Right lobe of liver (tissue), 6 donors: ENCODE measurements around the gene PARPBP. TPM values are rescaled to one million over a fixed set of nuclear protein-coding genes. Genes with fewer than 3 reads are reported as not detected.
"Not testable (repeated sequence)": the region's sequence is repeated elsewhere in the genome, so short reads cannot be mapped to it uniquely, and the experiment has no call there.

ENCODE experiments used
- ATAC-seq, 4 donors: fragments of 200-7000 bp; cut with Tn5 transposase; one replicate each; pipeline ENCODE4 v1.9.1; 2020; ENCODE audit warnings: mild to moderate bottlenecking in 4 of 4, moderate library complexity in 4 of 4
- DNase-seq, 3 donors: peaks; one replicate each; pipeline ENCODE4 v3.0.0-alpha.2; 2020
- H3K27ac ChIP-seq, 3 donors: fragments of 200-600 bp; one replicate each; pipeline ENCODE4 v1.8.0; 2022
- H3K27me3 ChIP-seq, 2 donors: fragments of 200-600 bp; one replicate each; pipeline ENCODE4 v1.8.0; 2022
- H3K36me3 ChIP-seq, 4 donors: fragments of 200-600 bp; sonication (generic) in 1 of 4; one replicate each; pipeline versions ENCODE4 v1.5.1 to v1.8.0; 2017 to 2022; ENCODE audit warnings: control low read depth in 1 of 4
- H3K4me1 ChIP-seq, 4 donors: fragments of 200-600 bp; sonication (generic) in 1 of 4; one replicate each; pipeline versions ENCODE4 v1.5.1 to v1.8.0; 2017 to 2022; ENCODE audit warnings: control low read depth in 1 of 4
- H3K4me3 ChIP-seq, 3 donors: fragments of 200-600 bp; one replicate each; pipeline ENCODE4 v1.8.0; 2022
- H3K9me3 ChIP-seq, 4 donors: fragments of 200-600 bp; sonication (generic) in 1 of 4; one replicate each; pipeline versions ENCODE4 v1.5.1 to v1.8.0; 2017 to 2022; ENCODE audit warnings: control low read depth in 1 of 4
- POLR2A ChIP-seq: fragments of 450-650 bp; IDR thresholded peaks from one replicate; pipeline ENCODE4 v1.6.1; 2017; ENCODE audit warnings: antibody characterized with exemption, mild to moderate bottlenecking
- WGBS: methylation state at CpG from one replicate; pipeline ENCODE4 v1.1.6; 2018; ENCODE audit warnings: low coverage, low lambda C conversion rate; ENCODE audit not compliant: insufficient coverage; ENCODE audit errors: missing lambda C conversion rate; 5-methylcytosine and 5-hydroxymethylcytosine counted together
- intact Hi-C, 2 donors: fragments of 100-400 bp; cut with DNase I; formaldehyde crosslinking; loops; one replicate each; pipeline versions ENCODE4 v1.11.2 to v1.14.1; 2022
- total RNA-seq, 6 experiments: library from RNA; depleted of rRNA in 2 of 6; stranded (reverse); fragments of >200 nt in 2 of 6; fragmentation: NEBNext Ultra II Directional in 3 of 6; extraction: Animal tissue kit (Norgen Biotek cat#: 25700) in 3 of 6; gene quantifications; one replicate each; pipeline versions ENCODE4 v1.1.0 to v1.2.4, GENCODE V29; 2016 to 2023
- TF ChIP-seq, protein P1 (sequence below), 4 donors: fragments of 200-600 bp in 3 of 4; fragments of 450-650 bp in 1 of 4; IDR thresholded peaks; one replicate each; pipeline versions ENCODE4 v1.5.1 to v1.8.0; 2016 to 2022; ENCODE audit warnings: antibody characterized with exemption in 4 of 4, mild to moderate bottlenecking in 2 of 4
- donor health status: DM: no; HTN: yes; CAD: no.
- donor health status: DM: no; HTN: no; CAD: no.
- donor health status: DM: no; HTN: no; CAD: no.
- donor health status: DM: no; HTN: yes; CAD: no.
- donor health status: DM: no; HTN: yes; CAD: no.

The PARPBP gene
- total RNA-seq, 6 experiments from 2014 or later, result 0.33 to 2.8 (median 0.91) TPM

GRCh38 chr12:102114212-102114611, 5.8 kb upstream of the PARPBP start:
- H3K4me3 ChIP-seq, result no peak overlapping the region
- H3K4me1 ChIP-seq, result peaks cover 0 to 5% (median 0%) of the 10 kb centered on the region in 4 donors
- ATAC-seq (no peak), DNase-seq (no peak)
- peaks cover 0 to 2% (median 0%) of the 10 kb centered on the region in 4 donors for H3K36me3 ChIP-seq
- H3K27me3 ChIP-seq, result no peaks in the 10 kb centered on the region
- WGBS, result 93% methylated on average over 2 of the region's 2 CpGs
- TF ChIP-seq, protein P1, sequence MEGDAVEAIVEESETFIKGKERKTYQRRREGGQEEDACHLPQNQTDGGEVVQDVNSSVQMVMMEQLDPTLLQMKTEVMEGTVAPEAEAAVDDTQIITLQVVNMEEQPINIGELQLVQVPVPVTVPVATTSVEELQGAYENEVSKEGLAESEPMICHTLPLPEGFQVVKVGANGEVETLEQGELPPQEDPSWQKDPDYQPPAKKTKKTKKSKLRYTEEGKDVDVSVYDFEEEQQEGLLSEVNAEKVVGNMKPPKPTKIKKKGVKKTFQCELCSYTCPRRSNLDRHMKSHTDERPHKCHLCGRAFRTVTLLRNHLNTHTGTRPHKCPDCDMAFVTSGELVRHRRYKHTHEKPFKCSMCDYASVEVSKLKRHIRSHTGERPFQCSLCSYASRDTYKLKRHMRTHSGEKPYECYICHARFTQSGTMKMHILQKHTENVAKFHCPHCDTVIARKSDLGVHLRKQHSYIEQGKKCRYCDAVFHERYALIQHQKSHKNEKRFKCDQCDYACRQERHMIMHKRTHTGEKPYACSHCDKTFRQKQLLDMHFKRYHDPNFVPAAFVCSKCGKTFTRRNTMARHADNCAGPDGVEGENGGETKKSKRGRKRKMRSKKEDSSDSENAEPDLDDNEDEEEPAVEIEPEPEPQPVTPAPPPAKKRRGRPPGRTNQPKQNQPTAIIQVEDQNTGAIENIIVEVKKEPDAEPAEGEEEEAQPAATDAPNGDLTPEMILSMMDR (IDR thresholded peaks at IDR 0.05), result no peak
- TF ChIP-seq POLR2A, result no peak
- H3K9me3 ChIP-seq, result no peaks in the 10 kb centered on the region
- intact Hi-C loops, result no loop called here
- H3K27ac ChIP-seq, result no peak overlapping the region

GRCh38 chr12:102116392-102116791, 3.6 kb upstream of the PARPBP start:
- TF ChIP-seq, protein P1 (IDR thresholded peaks at IDR 0.05), result no peak
- no peak for TF ChIP-seq POLR2A
- no peaks in the 10 kb centered on the region for H3K27me3 ChIP-seq
- no peak for ATAC-seq
- DNase-seq, result no peak
- intact Hi-C loops, result no loop called here
- no peaks in the 10 kb centered on the region for H3K9me3 ChIP-seq
- no peak overlapping the region for H3K4me3 ChIP-seq
- no peaks in the 10 kb centered on the region for H3K36me3 ChIP-seq
- 92% methylated on average over 7 of the region's 7 CpGs for WGBS
- peaks cover 0 to 5% (median 3%) of the 10 kb centered on the region in 4 donors for H3K4me1 ChIP-seq
- H3K27ac ChIP-seq, result no peak overlapping the region

DNA sequence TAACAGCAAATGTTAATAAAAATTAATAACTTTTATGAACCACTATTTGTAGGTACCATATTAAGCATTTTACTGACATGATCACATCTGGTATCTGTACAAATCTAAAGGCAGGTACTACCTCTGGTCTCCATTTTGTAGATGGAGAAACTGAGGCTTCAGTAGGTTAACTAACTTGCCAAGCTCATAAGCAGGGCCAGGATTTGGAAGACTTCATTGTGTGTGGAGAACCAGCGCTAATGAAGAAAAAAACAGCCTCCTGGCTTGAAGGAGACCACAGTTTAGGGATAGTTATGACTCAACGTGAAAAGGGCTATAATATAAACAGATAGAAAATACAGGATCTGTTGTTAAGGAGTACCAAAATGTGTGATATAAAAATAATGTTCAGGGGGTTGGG, 1.1 kb upstream of the PARPBP start:
- no peak for DNase-seq
- intact Hi-C loops, result no loop called here

GRCh38 chr12:102120564-102120873, 536 bp downstream of the PARPBP start:
- DNase-seq (no peak), ATAC-seq (no peak)
- no peaks in the 10 kb centered on the region for H3K36me3 ChIP-seq
- 3% methylated on average over 4 of the region's 4 CpGs for WGBS
- peaks cover 0 to 5% (median 3%) of the 10 kb centered on the region in 4 donors for H3K4me1 ChIP-seq
- no peak overlapping the region for H3K27ac ChIP-seq
- H3K9me3 ChIP-seq, result no peaks in the 10 kb centered on the region
- H3K4me3 ChIP-seq, result peak overlapping the region; percentile 66 to 98 (median 73)
- no peak for TF ChIP-seq POLR2A
- TF ChIP-seq, protein P1 (IDR thresholded peaks at IDR 0.05), result no peak
- intact Hi-C loops, result no loop called here
- H3K27me3 ChIP-seq, result no peaks in the 10 kb centered on the region

More for the DNA sequence above, 1.1 kb upstream of the PARPBP start:
- no peak for ATAC-seq
- Histone ChIP-seq H3K9me3 (no peaks in the 10 kb centered on the region), H3K36me3 (no peaks in the 10 kb centered on the region), H3K4me3 (peak overlapping the region in 2 of 3 donors; percentile 73 to 98), H3K4me1 (peaks cover 0 to 5% (median 3%) of the 10 kb centered on the region in 4 donors), H3K27me3 (no peaks in the 10 kb centered on the region), H3K27ac (no peak overlapping the region)
- no peak for TF ChIP-seq POLR2A
- TF ChIP-seq, protein P1 (IDR thresholded peaks at IDR 0.05), result no peak
- WGBS, result 79% methylated on average over 2 of the region's 2 CpGs

DNA sequence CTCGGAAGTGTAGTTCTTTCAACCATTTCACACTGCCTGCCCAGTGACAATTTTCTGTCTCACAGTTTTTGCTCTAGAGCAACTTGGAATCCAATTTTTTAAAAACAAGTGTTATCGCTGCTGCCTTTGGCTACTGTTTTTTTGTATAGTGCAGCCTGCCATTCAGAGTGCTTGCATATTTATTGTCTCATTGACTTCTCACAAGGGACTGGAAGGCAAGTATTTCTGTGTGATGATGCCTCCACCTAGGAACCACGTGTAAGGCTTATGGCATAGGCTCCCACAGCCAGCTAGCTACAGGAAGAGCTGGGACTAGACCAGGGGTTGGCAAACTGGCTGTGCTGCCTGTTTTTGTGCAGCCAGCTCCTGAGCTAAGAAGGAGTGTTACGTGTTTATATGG, 903 bp downstream of the PARPBP start:
- DNase-seq (no peak), ATAC-seq (no peak)
- intact Hi-C loops, result no loop called here
- Histone ChIP-seq H3K4me1 (peaks cover 0 to 5% (median 3%) of the 10 kb centered on the region in 4 donors), H3K9me3 (no peaks in the 10 kb centered on the region), H3K4me3 (no peak overlapping the region), H3K27me3 (no peaks in the 10 kb centered on the region), H3K27ac (no peak overlapping the region), H3K36me3 (no peaks in the 10 kb centered on the region)
- TF ChIP-seq POLR2A, result no peak
- TF ChIP-seq, protein P1 (IDR thresholded peaks at IDR 0.05), result no peak
- WGBS, result 27% methylated on average over 4 of the region's 4 CpGs

DNA sequence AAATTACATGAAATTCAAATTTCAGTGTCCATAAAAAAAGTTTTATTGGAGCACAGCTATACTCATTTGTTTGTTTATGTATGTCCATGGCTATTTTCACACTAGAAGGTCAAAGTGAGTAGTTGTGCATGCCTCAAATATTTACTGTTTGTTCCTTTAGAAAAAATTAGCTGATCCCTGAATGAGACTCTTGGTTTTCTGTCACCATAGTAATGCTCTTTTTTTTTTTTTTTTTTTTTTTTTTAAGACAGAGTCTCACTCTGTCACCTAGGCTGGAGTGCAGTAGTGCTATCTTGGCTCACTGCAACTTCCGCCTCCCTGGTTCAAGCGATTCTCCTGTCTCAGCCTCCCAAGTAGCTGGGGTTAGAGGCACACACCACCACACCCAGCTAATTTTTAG, 1.3 kb downstream of the PARPBP start:
- H3K4me1 ChIP-seq, H3K4me3 ChIP-seq, intact Hi-C loops, H3K27ac ChIP-seq, H3K9me3 ChIP-seq, DNase-seq, H3K27me3 ChIP-seq, H3K36me3 ChIP-seq, ATAC-seq: not testable (repeated sequence)
- WGBS, result no CpG with 5 or more reads among the region's 2 CpGs

GRCh38 chr12:102130720-102131119, 10.7 kb downstream of the PARPBP start:
- intact Hi-C loops, result not testable (repeated sequence)

More at GRCh38 chr12:102130720-102131119, 10.7 kb downstream of the PARPBP start:
- not testable (repeated sequence) for H3K36me3 ChIP-seq, H3K4me3 ChIP-seq, ATAC-seq, H3K9me3 ChIP-seq, H3K27me3 ChIP-seq, DNase-seq, H3K27ac ChIP-seq, H3K4me1 ChIP-seq
- WGBS, result 100% methylated on average over 1 of the region's 3 CpGs
